NB4 (cell line): ENCODE measurements around the gene MRRF.

ENCODE experiments used
- CTCF ChIP-seq: IDR thresholded peaks from one replicate; pipeline ENCODE4 v1.5.1; 2012; ENCODE audit warnings: low read depth, low read length
- POLR2A ChIP-seq: IDR thresholded peaks from 2 replicates; pipeline ENCODE4 v1.6.1; 2011; ENCODE audit warnings: mild to moderate bottlenecking; ENCODE audit not compliant: insufficient read length; ENCODE audit errors: extremely low read depth

- no peak for TF ChIP-seq CTCF
- TF ChIP-seq POLR2A, result no peak
Measured at GRCh38 chr9:122228191-122228567, 36.5 kb upstream of the MRRF start.
